Activated naive CD4-positive, alpha-beta T cell treated with anti-CD3 and anti-CD28 coated beads for 36 hours (primary cell): ENCODE results near the gene VAMP1. TPM values are rescaled to one million over a fixed set of nuclear protein-coding genes. Genes with fewer than 3 reads are reported as not detected.

Experiments
- total RNA-seq, 2 experiments: library from RNA; stranded (reverse); gene quantifications; one replicate each; pipeline ENCODE4 v1.2.3, GENCODE V29; 2021

Gene VAMP1
- total RNA-seq, 2 experiments from 2014 or later, result 31.9 to 33.5 TPM

Other genes with a start within 250 kb of the VAMP1 start
- not detected for gene PLEKHG6, start 160.0 kb downstream of the VAMP1 start, total RNA-seq
- 10 to 100 TPM; 38.1 to 41.3 TPM for gene TNFRSF1A, start 128.6 kb downstream of the VAMP1 start, total RNA-seq
- gene SCNN1A, start 95.1 kb downstream of the VAMP1 start, total RNA-seq, result under 1 TPM; 0.20 to 0.67 TPM
- gene LTBR, start 86.5 kb downstream of the VAMP1 start, total RNA-seq, result 1 to 10 TPM; 2.1 to 3.1 TPM
- gene CD27, start 25.7 kb downstream of the VAMP1 start, total RNA-seq, result 10 to 100 TPM; 48.1 to 56.7 TPM
- 10 to 100 TPM; 27.9 to 28.0 TPM for gene TAPBPL, start 18.6 kb downstream of the VAMP1 start, total RNA-seq
- 100 to 1,000 TPM; 273 to 278 TPM for gene MRPL51, start 22.6 kb upstream of the VAMP1 start, total RNA-seq
- 100 to 1,000 TPM; 252 to 261 TPM for gene NCAPD2, start 23.4 kb upstream of the VAMP1 start, total RNA-seq
- 1,000 to 10,000 TPM; 6,537 to 6,787 TPM for gene GAPDH, start 63.8 kb upstream of the VAMP1 start, total RNA-seq
- gene IFFO1, start 85.4 kb upstream of the VAMP1 start, total RNA-seq, result 1 to 10 TPM; 8.0 to 9.0 TPM
- 10 to 100 TPM; 61.3 to 62.9 TPM for gene NOP2, start 97.6 kb upstream of the VAMP1 start, total RNA-seq
- gene CHD4, start 136.7 kb upstream of the VAMP1 start, total RNA-seq, result 100 to 1,000 TPM; 232 to 245 TPM
- 1 to 10 TPM; 1.7 to 2.2 TPM for gene LPAR5, start 165.3 kb upstream of the VAMP1 start, total RNA-seq
- 1 to 10 TPM; 2.3 to 2.4 TPM for gene ACRBP, start 176.8 kb upstream of the VAMP1 start, total RNA-seq
- gene ING4, start 192.4 kb upstream of the VAMP1 start, total RNA-seq, result 10 to 100 TPM; 17.3 to 17.8 TPM
- 10 to 100 TPM; 52.6 to 56.6 TPM for gene ZNF384, start 218.7 kb upstream of the VAMP1 start, total RNA-seq
- under 1 TPM; 0.21 to 0.27 TPM for gene PIANP, start 230.1 kb upstream of the VAMP1 start, total RNA-seq